Keratinocyte (primary cell): ENCODE results near the gene RAB11FIP3. TPM values are rescaled to one million over a fixed set of nuclear protein-coding genes. Genes with fewer than 3 reads are reported as not detected.

Experiments
- DNase-seq: peaks from one replicate; pipeline ENCODE4 v3.0.0-alpha.2; 2011; ENCODE audit warnings: low read depth, missing footprints, low spot score
- FAIRE-seq: peaks from 2 replicates; lab custom pipeline; 2011; peaks lifted over from hg19 to GRCh38; lab: Jason Lieb, UNC
- H2AFZ ChIP-seq: 2 replicates; pipeline ENCODE4 v1.6.0; 2012; ENCODE audit warnings: low read length, control low read depth, inconsistent platforms; ENCODE audit not compliant: control insufficient read depth
- H3K27ac ChIP-seq: 2 replicates; pipeline ENCODE4 v1.5.1; 2011; ENCODE audit warnings: low read length; ENCODE audit not compliant: control insufficient read depth, insufficient read depth
- H3K27me3 ChIP-seq: 3 replicates; pipeline ENCODE4 v1.6.0; 2011; ENCODE audit warnings: low read length; ENCODE audit not compliant: control insufficient read depth, insufficient read depth; ENCODE audit errors: extremely low read depth
- H3K36me3 ChIP-seq, 2 experiments: 2 replicates in 1 of 2; 3 replicates in 1 of 2; pipeline ENCODE4 v1.5.1; 2011; ENCODE audit warnings: low read length in 2 of 2, mild to moderate bottlenecking in 1 of 2; ENCODE audit not compliant: control insufficient read depth in 2 of 2, insufficient read depth in 2 of 2; ENCODE audit errors: extremely low read depth in 1 of 2
- H3K4me1 ChIP-seq: 3 replicates; pipeline ENCODE4 v1.5.1; 2011; ENCODE audit warnings: low read length; ENCODE audit not compliant: control insufficient read depth, insufficient read depth; ENCODE audit errors: extremely low read depth
- H3K4me2 ChIP-seq: 3 replicates; pipeline ENCODE4 v1.6.0; 2011; ENCODE audit warnings: low read depth, low read length; ENCODE audit not compliant: control insufficient read depth, insufficient read depth; ENCODE audit errors: extremely low read depth
- H3K4me3 ChIP-seq, 3 experiments: fragments of 200-600 bp in 1 of 3; sonication (generic) in 1 of 3; 2 replicates in 2 of 3; 3 replicates in 1 of 3; pipeline ENCODE4 v1.5.1; 2011 to 2016; ENCODE audit warnings: low read length in 3 of 3, mild to moderate bottlenecking in 3 of 3, control low read depth in 2 of 3, inconsistent platforms in 1 of 3, low read depth in 1 of 3, mixed read lengths in 1 of 3, mixed run types in 1 of 3, moderate library complexity in 1 of 3; ENCODE audit not compliant: control insufficient read depth in 2 of 3, insufficient read depth in 2 of 3; ENCODE audit errors: extremely low read depth in 1 of 3
- H3K79me2 ChIP-seq: 2 replicates; pipeline ENCODE4 v1.6.0; 2012; ENCODE audit warnings: low read length; ENCODE audit not compliant: control insufficient read depth, insufficient read depth
- H3K9ac ChIP-seq: 3 replicates; pipeline ENCODE4 v1.6.0; 2011; ENCODE audit warnings: low read length; ENCODE audit not compliant: control insufficient read depth, insufficient read depth; ENCODE audit errors: extremely low read depth
- H3K9me1 ChIP-seq: 3 replicates; pipeline ENCODE4 v1.6.0; 2011; ENCODE audit warnings: low read length; ENCODE audit not compliant: control insufficient read depth, insufficient read depth; ENCODE audit errors: extremely low read depth
- H3K9me3 ChIP-seq: 2 replicates; pipeline ENCODE4 v1.5.1; 2012; ENCODE audit warnings: low read depth, low read length; ENCODE audit not compliant: control insufficient read depth
- H4K20me1 ChIP-seq: 3 replicates; pipeline ENCODE4 v1.6.0; 2011; ENCODE audit warnings: low read length; ENCODE audit not compliant: control insufficient read depth, insufficient read depth; ENCODE audit errors: extremely low read depth
- CTCF ChIP-seq, 3 experiments: IDR thresholded peaks in 1 of 3; conservative IDR thresholded peaks in 1 of 3; optimal IDR thresholded peaks in 1 of 3; 2 replicates in 2 of 3; 3 replicates in 1 of 3; pipeline versions ENCODE3 to v1.5.1; 2011; ENCODE audit warnings: low read length in 3 of 3, mild to moderate bottlenecking in 3 of 3, moderate library complexity in 2 of 3, control low read depth in 1 of 3, inconsistent platforms in 1 of 3; ENCODE audit not compliant: insufficient read depth in 2 of 3; ENCODE audit errors: extremely low read depth in 1 of 3
- EZH2 ChIP-seq: IDR thresholded peaks from one replicate; pipeline ENCODE4 v1.6.1; 2012; ENCODE audit warnings: inconsistent platforms, mild to moderate bottlenecking, low read length, moderate library complexity
- dilution Hi-C: fragments of 300-500 bp; cut with MboI; formaldehyde crosslinking; loops from one replicate; pipeline ENCODE4 v1.7.0; 2020; ENCODE audit warnings: low sequenced_read_pairs; ENCODE audit not compliant: extremely low pct_ligation_motif_present
- polyA plus RNA-seq, 5 experiments: library from polyadenylated mRNA; depleted of rRNA in 3 of 5; stranded (reverse) in 3 of 5; stranded (forward) in 1 of 5; unstranded in 1 of 5; fragments of >200 nt; gene quantifications; 1 replicate in 1 of 5; 2 replicates in 3 of 5; 3 replicates in 1 of 5; pipeline versions ENCODE4 v1.2.1 to v1.2.3, GENCODE V29; 2011 to 2012; ENCODE audit warnings: missing spikeins in 2 of 5, low read depth in 1 of 5, low replicate concordance in 1 of 5

RAB11FIP3 gene
- polyA plus RNA-seq, 1 donor (not counting 4 experiments of a cell fraction or from before 2014, with no cell fraction given): 6.4 TPM

GRCh38 chr16:519841-520687 is 94.6 kb downstream of the RAB11FIP3 start:
- no peaks in the 10 kb centered on the region for H3K27me3 ChIP-seq
- no peak for TF ChIP-seq EZH2
- TF ChIP-seq CTCF (optimal IDR thresholded peaks at IDR 0.05 in 1 of 3, IDR thresholded peaks at IDR 0.05 in 1 of 3, conservative IDR thresholded peaks at IDR 0.05 in 1 of 3; ENCODE audit: extremely low read depth in 1 of 3, insufficient read depth in 2 of 3, low read length in 3 of 3): no peak
- H3K9ac ChIP-seq: no peak overlapping the region
- H3K36me3 ChIP-seq: peaks cover 7 to 18% of the 10 kb centered on the region in 2 experiments
- no peak overlapping the region for H3K27ac ChIP-seq
- peaks cover 7% of the 10 kb centered on the region for H4K20me1 ChIP-seq
- no peak overlapping the region for H3K4me2 ChIP-seq
- DNase-seq (no peak), FAIRE-seq (no peak)
- dilution Hi-C loops: no loop called here
- peaks cover 14% of the 10 kb centered on the region for H3K4me1 ChIP-seq
- H3K9me3 ChIP-seq: no peaks in the 10 kb centered on the region
- peaks cover 8% of the 10 kb centered on the region for H3K79me2 ChIP-seq
- peaks cover 1% of the 10 kb centered on the region for H3K9me1 ChIP-seq
- no peak overlapping the region for H2AFZ ChIP-seq
- H3K4me3 ChIP-seq: no peak overlapping the region

- peaks cover 11% of the 10 kb centered on the region for H3K79me2 ChIP-seq
- dilution Hi-C loops: no loop called here
- H2AFZ ChIP-seq: no peak overlapping the region
- H3K9me1 ChIP-seq: peaks cover 4% of the 10 kb centered on the region
- H3K4me1 ChIP-seq: peaks cover 22% of the 10 kb centered on the region
- no peak overlapping the region for H3K27ac ChIP-seq
- peaks cover 6 to 15% of the 10 kb centered on the region in 2 experiments for H3K36me3 ChIP-seq
- H4K20me1 ChIP-seq: peaks cover 11% of the 10 kb centered on the region
- no peak overlapping the region for H3K4me2 ChIP-seq
- H3K27me3 ChIP-seq: no peaks in the 10 kb centered on the region
- no peak overlapping the region for H3K4me3 ChIP-seq
- H3K9ac ChIP-seq: no peak overlapping the region
- H3K9me3 ChIP-seq: no peaks in the 10 kb centered on the region
- FAIRE-seq (no peak), DNase-seq (no peak)
- TF ChIP-seq EZH2 (no peak), CTCF (optimal IDR thresholded peaks at IDR 0.05 in 1 of 3, IDR thresholded peaks at IDR 0.05 in 1 of 3, conservative IDR thresholded peaks at IDR 0.05 in 1 of 3; ENCODE audit: extremely low read depth in 1 of 3, insufficient read depth in 2 of 3, low read length in 3 of 3) (no peak)
These were observed 95.4 kb downstream of the RAB11FIP3 start for GRCh38 chr16:520847-521246.
